Lower leg skin (tissue), 4 donors: ENCODE measurements around the gene TRAPPC14. TPM values are rescaled to one million over a fixed set of nuclear protein-coding genes. Genes with fewer than 3 reads are reported as not detected.

Source experiments
- DNase-seq, 2 donors: peaks; one replicate each; pipeline ENCODE4 v3.0.0-alpha.2; 2019; ENCODE audit warnings: low spot score in 2 of 2
- H3K4me3 ChIP-seq: fragments of 200-600 bp; sonication (generic); 2 replicates; pipeline ENCODE4 v1.5.1; 2017; ENCODE audit warnings: mild to moderate bottlenecking, low read depth; ENCODE audit not compliant: poor library complexity, severe bottlenecking
- CTCF ChIP-seq, 3 donors: fragments of 450-650 bp; IDR thresholded peaks; one replicate each; pipeline ENCODE4 v1.5.1; 2016; ENCODE audit warnings: antibody characterized with exemption in 3 of 3, mild to moderate bottlenecking in 3 of 3, moderate library complexity in 2 of 3
- POLR2A ChIP-seq, 2 donors: fragments of 450-650 bp; IDR thresholded peaks; one replicate each; pipeline ENCODE4 v1.6.1; 2016 to 2017; ENCODE audit warnings: antibody characterized with exemption in 2 of 2, mild to moderate bottlenecking in 1 of 2, moderate library complexity in 1 of 2
- WGBS, 2 donors: methylation state at CpG; one replicate each; pipeline ENCODE4 v1.1.5; 2018; 5-methylcytosine and 5-hydroxymethylcytosine counted together
- intact Hi-C: fragments of 100-400 bp; cut with DNase I; formaldehyde crosslinking; loops from one replicate; pipeline ENCODE4 v1.15.0; 2023; ENCODE audit warnings: low total_unique reads
- total RNA-seq, 4 donors: library from RNA; depleted of rRNA; stranded (reverse); fragments of >200 nt; gene quantifications; one replicate each; pipeline ENCODE4 v1.1.0, GENCODE V29; 2016

TRAPPC14 gene
- total RNA-seq, 4 donors from 2014 or later, result 20.8 to 46.5 (median 25.2) TPM

- 87% methylated on average over 11 of the region's 11 CpGs for WGBS, 2 donors
- TF ChIP-seq CTCF (IDR thresholded peaks at IDR 0.05), result no peak
- no peak for TF ChIP-seq POLR2A (IDR thresholded peaks at IDR 0.05)
- H3K4me3 ChIP-seq, result no peak overlapping the region
- DNase-seq, result no peak
- intact Hi-C loops, result no loop called here
Observed at GRCh38 chr7:100170101-100170897, 11.8 kb upstream of the TRAPPC14 start.

- no peak for DNase-seq
- no peak overlapping the region for H3K4me3 ChIP-seq
- TF ChIP-seq CTCF (IDR thresholded peaks at IDR 0.05) (no peak), POLR2A (IDR thresholded peaks at IDR 0.05) (no peak)
- intact Hi-C loops, result no loop called here
- WGBS, 2 donors, result 86 to 88% methylated on average over 11 of the region's 11 CpGs
Observed at GRCh38 chr7:100169147-100169850, 10.8 kb upstream of the TRAPPC14 start.

GRCh38 chr7:100167912-100168323 is 9.4 kb upstream of the TRAPPC14 start:
- peak overlapping the region; percentile 33 for H3K4me3 ChIP-seq
- intact Hi-C loops, result no loop called here
- DNase-seq, result no peak
- TF ChIP-seq CTCF (IDR thresholded peaks at IDR 0.05), result no peak
- TF ChIP-seq POLR2A (IDR thresholded peaks at IDR 0.05), result no peak
- WGBS, 2 donors, result 2 to 3% methylated on average over 11 of the region's 11 CpGs

GRCh38 chr7:100166970-100167911 is 8.7 kb upstream of the TRAPPC14 start:
- WGBS, 2 donors, result 30 to 37% methylated on average over 14 of the region's 14 CpGs
- no peak for DNase-seq
- intact Hi-C loops, result no loop called here
- no peak overlapping the region for H3K4me3 ChIP-seq
- TF ChIP-seq CTCF (IDR thresholded peaks at IDR 0.05) (no peak), POLR2A (IDR thresholded peaks at IDR 0.05) (no peak)

- no peak for DNase-seq
- H3K4me3 ChIP-seq, result no peak overlapping the region
- 49 to 60% methylated on average over 16 of the region's 16 CpGs for WGBS, 2 donors
- intact Hi-C loops, result no loop called here
- no peak for TF ChIP-seq CTCF (IDR thresholded peaks at IDR 0.05)
- no peak for TF ChIP-seq POLR2A (IDR thresholded peaks at IDR 0.05)
Observed at GRCh38 chr7:100166317-100166940, 7.9 kb upstream of the TRAPPC14 start.
